Measurements from ENCODE around the gene CKMT2.

GRCh38 chr5:81194633-81195334 is 38.3 kb upstream of the CKMT2 start:
- TF ChIP-seq GABPA (IDR thresholded peaks at IDR 0.05; ENCODE audit: low read depth) (no peak), CTCF (IDR thresholded peaks at IDR 0.05; ENCODE audit: insufficient read depth, low read length) (peak; percentile 21)

Measured in HL-60 (cell line).